ENCODE measurements around the gene ENPP3. TPM values are rescaled to one million over a fixed set of nuclear protein-coding genes. Genes with fewer than 3 reads are reported as not detected.

ENPP3 gene
- total and polyA plus RNA-seq, 2 experiments from 2014 or later = not detected

GRCh38 chr6:131627724-131628682 lies 9.1 kb upstream of the ENPP3 start, which contains the start of gene MED23 (continued):
- no peak; the same call in 1 of the 2 replicates for TF ChIP-seq ZNF462 (CRISPR knock-in tag; IDR thresholded peaks at IDR 0.05)

- Mint-ChIP-seq H3K36me3 (ENCODE audit: low read depth) (no peaks in the 10 kb centered on the region; the same call in 2 of the 3 replicates), H3K4me1 (peaks cover 6% of the 10 kb centered on the region), H3K9me3 (no peaks in the 10 kb centered on the region), H3K27ac (no peak overlapping the region), H3K27me3 (ENCODE audit: insufficient read depth, low read depth, poor library complexity) (peaks cover 3% of the 10 kb centered on the region), H3K4me3 (peak overlapping the region; percentile 93; the same call in 2 of the 3 replicates)
- Histone ChIP-seq H3K27ac (ENCODE audit: low read depth) (no peak overlapping the region), H3K9me2 (ENCODE audit: insufficient read depth) (no peaks in the 10 kb centered on the region), H3K4me2 (peak overlapping the region; percentile 49; the same call in 1 of the 2 replicates), H3K36me3 (ENCODE audit: insufficient read depth) (no peaks in the 10 kb centered on the region), H3K4me1 (ENCODE audit: insufficient read depth) (no peaks in the 10 kb centered on the region), H3K27me3 (ENCODE audit: insufficient read depth) (no peaks in the 10 kb centered on the region), H4K20me1 (replicated peaks; ENCODE audit: insufficient read depth) (no peaks in the 10 kb centered on the region), H3K79me2 (replicated peaks; ENCODE audit: insufficient read depth) (peaks cover 7% of the 10 kb centered on the region), H2AFZ (peak overlapping the region; percentile 82), H3F3A (replicated peaks; ENCODE audit: low read depth) (0 out of 2 replicates have a peak, but pooled peaks cover 3% of the 10 kb centered on the region), H3K4me3 (no peak overlapping the region)
- TF ChIP-seq POLR2AphosphoS5 (IDR thresholded peaks at IDR 0.05; ENCODE audit: low read depth) = no peak
- no peak for ATAC-seq
- DNase-seq (ENCODE audit: low spot score) = no peak
Observed at GRCh38 chr6:131628726-131629125, 8.4 kb upstream of the ENPP3 start.
